Keratinocyte (primary cell): ENCODE measurements around the gene PLBD2. TPM values are rescaled to one million over a fixed set of nuclear protein-coding genes. Genes with fewer than 3 reads are reported as not detected.

ENCODE experiments used
- DNase-seq: peaks from one replicate; pipeline ENCODE4 v3.0.0-alpha.2; 2011; ENCODE audit warnings: low read depth, missing footprints, low spot score
- FAIRE-seq: peaks from 2 replicates; lab custom pipeline; 2011; peaks lifted over from hg19 to GRCh38; lab: Jason Lieb, UNC
- H2AFZ ChIP-seq: 2 replicates; pipeline ENCODE4 v1.6.0; 2012; ENCODE audit warnings: low read length, control low read depth, inconsistent platforms; ENCODE audit not compliant: control insufficient read depth
- H3K27ac ChIP-seq: 2 replicates; pipeline ENCODE4 v1.5.1; 2011; ENCODE audit warnings: low read length; ENCODE audit not compliant: control insufficient read depth, insufficient read depth
- H3K27me3 ChIP-seq: 3 replicates; pipeline ENCODE4 v1.6.0; 2011; ENCODE audit warnings: low read length; ENCODE audit not compliant: control insufficient read depth, insufficient read depth; ENCODE audit errors: extremely low read depth
- H3K36me3 ChIP-seq, 2 experiments: 2 replicates in 1 of 2; 3 replicates in 1 of 2; pipeline ENCODE4 v1.5.1; 2011; ENCODE audit warnings: low read length in 2 of 2, mild to moderate bottlenecking in 1 of 2; ENCODE audit not compliant: control insufficient read depth in 2 of 2, insufficient read depth in 2 of 2; ENCODE audit errors: extremely low read depth in 1 of 2
- H3K4me1 ChIP-seq: 3 replicates; pipeline ENCODE4 v1.5.1; 2011; ENCODE audit warnings: low read length; ENCODE audit not compliant: control insufficient read depth, insufficient read depth; ENCODE audit errors: extremely low read depth
- H3K4me2 ChIP-seq: 3 replicates; pipeline ENCODE4 v1.6.0; 2011; ENCODE audit warnings: low read depth, low read length; ENCODE audit not compliant: control insufficient read depth, insufficient read depth; ENCODE audit errors: extremely low read depth
- H3K4me3 ChIP-seq, 3 experiments: fragments of 200-600 bp in 1 of 3; sonication (generic) in 1 of 3; 2 replicates in 2 of 3; 3 replicates in 1 of 3; pipeline ENCODE4 v1.5.1; 2011 to 2016; ENCODE audit warnings: low read length in 3 of 3, mild to moderate bottlenecking in 3 of 3, control low read depth in 2 of 3, inconsistent platforms in 1 of 3, low read depth in 1 of 3, mixed read lengths in 1 of 3, mixed run types in 1 of 3, moderate library complexity in 1 of 3; ENCODE audit not compliant: control insufficient read depth in 2 of 3, insufficient read depth in 2 of 3; ENCODE audit errors: extremely low read depth in 1 of 3
- H3K79me2 ChIP-seq: 2 replicates; pipeline ENCODE4 v1.6.0; 2012; ENCODE audit warnings: low read length; ENCODE audit not compliant: control insufficient read depth, insufficient read depth
- H3K9ac ChIP-seq: 3 replicates; pipeline ENCODE4 v1.6.0; 2011; ENCODE audit warnings: low read length; ENCODE audit not compliant: control insufficient read depth, insufficient read depth; ENCODE audit errors: extremely low read depth
- H3K9me1 ChIP-seq: 3 replicates; pipeline ENCODE4 v1.6.0; 2011; ENCODE audit warnings: low read length; ENCODE audit not compliant: control insufficient read depth, insufficient read depth; ENCODE audit errors: extremely low read depth
- H3K9me3 ChIP-seq: 2 replicates; pipeline ENCODE4 v1.5.1; 2012; ENCODE audit warnings: low read depth, low read length; ENCODE audit not compliant: control insufficient read depth
- H4K20me1 ChIP-seq: 3 replicates; pipeline ENCODE4 v1.6.0; 2011; ENCODE audit warnings: low read length; ENCODE audit not compliant: control insufficient read depth, insufficient read depth; ENCODE audit errors: extremely low read depth
- CTCF ChIP-seq, 3 experiments: IDR thresholded peaks in 1 of 3; conservative IDR thresholded peaks in 1 of 3; optimal IDR thresholded peaks in 1 of 3; 2 replicates in 2 of 3; 3 replicates in 1 of 3; pipeline versions ENCODE3 to v1.5.1; 2011; ENCODE audit warnings: low read length in 3 of 3, mild to moderate bottlenecking in 3 of 3, moderate library complexity in 2 of 3, control low read depth in 1 of 3, inconsistent platforms in 1 of 3; ENCODE audit not compliant: insufficient read depth in 2 of 3; ENCODE audit errors: extremely low read depth in 1 of 3
- EZH2 ChIP-seq: IDR thresholded peaks from one replicate; pipeline ENCODE4 v1.6.1; 2012; ENCODE audit warnings: inconsistent platforms, mild to moderate bottlenecking, low read length, moderate library complexity
- dilution Hi-C: fragments of 300-500 bp; cut with MboI; formaldehyde crosslinking; loops from one replicate; pipeline ENCODE4 v1.7.0; 2020; ENCODE audit warnings: low sequenced_read_pairs; ENCODE audit not compliant: extremely low pct_ligation_motif_present
- polyA plus RNA-seq, 5 experiments: library from polyadenylated mRNA; depleted of rRNA in 3 of 5; stranded (reverse) in 3 of 5; stranded (forward) in 1 of 5; unstranded in 1 of 5; fragments of >200 nt; gene quantifications; 1 replicate in 1 of 5; 2 replicates in 3 of 5; 3 replicates in 1 of 5; pipeline versions ENCODE4 v1.2.1 to v1.2.3, GENCODE V29; 2011 to 2012; ENCODE audit warnings: missing spikeins in 2 of 5, low read depth in 1 of 5, low replicate concordance in 1 of 5

Gene PLBD2
- polyA plus RNA-seq, 1 donor (not counting 4 experiments of a cell fraction or from before 2014, with no cell fraction given), result 12.9 TPM

GRCh38 chr12:113416091-113416754 is 57.8 kb downstream of the PLBD2 start:
- no peaks in the 10 kb centered on the region for H3K9me3 ChIP-seq
- FAIRE-seq (no peak), DNase-seq (no peak)
- peaks cover 12% of the 10 kb centered on the region for H3K27me3 ChIP-seq
- no peak overlapping the region for H3K27ac ChIP-seq
- TF ChIP-seq CTCF (optimal IDR thresholded peaks at IDR 0.05 in 1 of 3, IDR thresholded peaks at IDR 0.05 in 1 of 3, conservative IDR thresholded peaks at IDR 0.05 in 1 of 3; ENCODE audit: extremely low read depth in 1 of 3, insufficient read depth in 2 of 3, low read length in 3 of 3) (no peak), EZH2 (no peak)
- H3K4me2 ChIP-seq, result no peak overlapping the region
- H3K4me3 ChIP-seq, result no peak overlapping the region
- no peaks in the 10 kb centered on the region for H3K79me2 ChIP-seq
- no peak overlapping the region for H3K9ac ChIP-seq
- dilution Hi-C loops, result no loop called here
- H4K20me1 ChIP-seq, result no peaks in the 10 kb centered on the region
- no peaks in the 10 kb centered on the region for H3K9me1 ChIP-seq
- H2AFZ ChIP-seq, result no peak overlapping the region
- no peaks in the 10 kb centered on the region for H3K4me1 ChIP-seq
- H3K36me3 ChIP-seq, result no peaks in the 10 kb centered on the region

- peaks cover 12% of the 10 kb centered on the region for H3K27me3 ChIP-seq
- no peak overlapping the region for H3K27ac ChIP-seq
- no peaks in the 10 kb centered on the region for H3K9me3 ChIP-seq
- no peaks in the 10 kb centered on the region for H3K9me1 ChIP-seq
- no peaks in the 10 kb centered on the region for H3K36me3 ChIP-seq
- no peak overlapping the region for H3K4me2 ChIP-seq
- H2AFZ ChIP-seq, result no peak overlapping the region
- no peak overlapping the region for H3K4me3 ChIP-seq
- peaks cover 12% of the 10 kb centered on the region for H3K4me1 ChIP-seq
- no peaks in the 10 kb centered on the region for H4K20me1 ChIP-seq
- no peak overlapping the region for H3K9ac ChIP-seq
- FAIRE-seq, result no peak
- dilution Hi-C loops, result no loop called here
- no peaks in the 10 kb centered on the region for H3K79me2 ChIP-seq
- TF ChIP-seq EZH2 (no peak), CTCF (optimal IDR thresholded peaks at IDR 0.05 in 1 of 3, IDR thresholded peaks at IDR 0.05 in 1 of 3, conservative IDR thresholded peaks at IDR 0.05 in 1 of 3; ENCODE audit: extremely low read depth in 1 of 3, insufficient read depth in 2 of 3, low read length in 3 of 3) (no peak)
- no peak for DNase-seq
Measured at GRCh38 chr12:113418213-113418879, 60.0 kb downstream of the PLBD2 start.
